PFSK-1 (cell line): ENCODE data around the gene CD163.

Experiments used
- POLR2AphosphoS5 ChIP-seq: IDR thresholded peaks from 2 replicates; pipeline ENCODE4 v1.6.1; 2012; ENCODE audit warnings: low read depth, mild to moderate bottlenecking, control low read depth, low read length, moderate library complexity
- SIN3A ChIP-seq: IDR thresholded peaks from 2 replicates; pipeline ENCODE4 v1.6.1; 2012; ENCODE audit warnings: mild to moderate bottlenecking, low read length, moderate library complexity, borderline replicate concordance; ENCODE audit not compliant: insufficient read depth
- TAF1 ChIP-seq: IDR thresholded peaks from 2 replicates; pipeline ENCODE4 v1.6.1; 2012; ENCODE audit warnings: low read length, control low read depth, borderline replicate concordance; ENCODE audit not compliant: insufficient read depth

GRCh38 chr12:7501031-7501588, 2.5 kb downstream of the CD163 start:
- TF ChIP-seq POLR2AphosphoS5 (no peak), TAF1 (no peak), SIN3A (no peak)
